H1 (cell line): Measurements from ENCODE around the gene LYRM4.

Source experiments
- POLR2AphosphoS5 ChIP-seq: IDR thresholded peaks from 2 replicates; pipeline ENCODE4 v1.6.1; 2011; ENCODE audit warnings: low read depth, low read length
- TF ChIP-seq, protein P1 (sequence below), 3 experiments: IDR thresholded peaks; 1 replicate in 2 of 3; 2 replicates in 1 of 3; pipeline versions ENCODE4 v1.5.1 to v1.6.1; 2011; ENCODE audit warnings: low read length in 3 of 3, mild to moderate bottlenecking in 3 of 3, inconsistent platforms in 2 of 3, low read depth in 1 of 3, moderate library complexity in 1 of 3; ENCODE audit not compliant: insufficient read depth in 1 of 3; ENCODE audit errors: control extremely low read depth in 1 of 3

DNA sequence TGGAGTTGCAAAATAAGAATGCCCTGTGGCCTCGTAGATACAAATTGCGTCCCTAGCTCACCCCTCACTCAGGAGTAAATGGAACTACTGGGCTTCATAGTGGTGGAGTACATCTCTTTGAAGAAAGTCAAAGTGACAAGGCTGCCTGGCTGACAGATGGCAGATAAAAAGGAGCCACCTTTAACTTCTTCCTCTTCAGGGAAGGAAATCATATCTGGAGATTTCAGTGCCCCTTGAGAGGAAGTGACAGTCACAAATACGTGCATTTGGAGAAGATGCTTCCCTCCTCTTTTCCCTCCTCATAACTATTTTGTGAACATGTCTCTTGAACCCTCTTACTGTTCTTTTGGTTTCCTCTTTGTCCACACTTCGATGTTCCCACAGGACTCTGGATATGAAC is 132.4 kb downstream of the LYRM4 start:
- TF ChIP-seq POLR2AphosphoS5, result no peak
- TF ChIP-seq, protein P1, sequence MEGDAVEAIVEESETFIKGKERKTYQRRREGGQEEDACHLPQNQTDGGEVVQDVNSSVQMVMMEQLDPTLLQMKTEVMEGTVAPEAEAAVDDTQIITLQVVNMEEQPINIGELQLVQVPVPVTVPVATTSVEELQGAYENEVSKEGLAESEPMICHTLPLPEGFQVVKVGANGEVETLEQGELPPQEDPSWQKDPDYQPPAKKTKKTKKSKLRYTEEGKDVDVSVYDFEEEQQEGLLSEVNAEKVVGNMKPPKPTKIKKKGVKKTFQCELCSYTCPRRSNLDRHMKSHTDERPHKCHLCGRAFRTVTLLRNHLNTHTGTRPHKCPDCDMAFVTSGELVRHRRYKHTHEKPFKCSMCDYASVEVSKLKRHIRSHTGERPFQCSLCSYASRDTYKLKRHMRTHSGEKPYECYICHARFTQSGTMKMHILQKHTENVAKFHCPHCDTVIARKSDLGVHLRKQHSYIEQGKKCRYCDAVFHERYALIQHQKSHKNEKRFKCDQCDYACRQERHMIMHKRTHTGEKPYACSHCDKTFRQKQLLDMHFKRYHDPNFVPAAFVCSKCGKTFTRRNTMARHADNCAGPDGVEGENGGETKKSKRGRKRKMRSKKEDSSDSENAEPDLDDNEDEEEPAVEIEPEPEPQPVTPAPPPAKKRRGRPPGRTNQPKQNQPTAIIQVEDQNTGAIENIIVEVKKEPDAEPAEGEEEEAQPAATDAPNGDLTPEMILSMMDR (IDR thresholded peaks at IDR 0.05; ENCODE audit: control extremely low read depth in 1 of 3, insufficient read depth in 1 of 3, low read depth in 1 of 3, low read length in 3 of 3), result no peak
